Measurements from ENCODE around the gene UNC80. TPM values are rescaled to one million over a fixed set of nuclear protein-coding genes. Genes with fewer than 3 reads are reported as not detected.

The UNC80 gene
- polyA plus RNA-seq, 1 of the 3 experiments (the other 2 are of a cell fraction), result 0.59 TPM

- Histone ChIP-seq H3K9me3 (no peaks in the 10 kb centered on the region), H3K4me3 (ENCODE audit: low read depth in 2 of 2, low read length in 1 of 2) (no peak overlapping the region), H3K9ac (no peak overlapping the region), H3K36me3 (replicated peaks in 1 of 2; ENCODE audit: control insufficient read depth in 1 of 2, insufficient read depth in 2 of 2, low read length in 1 of 2) (no peaks in the 10 kb centered on the region), H3K27me3 (ENCODE audit: insufficient read depth) (no peaks in the 10 kb centered on the region), H3K79me2 (ENCODE audit: insufficient read depth) (no peaks in the 10 kb centered on the region), H3K9me2 (no peaks in the 10 kb centered on the region), H3K4me2 (no peak overlapping the region), H2AFZ (ENCODE audit: low read depth) (no peak overlapping the region), H3K27ac (ENCODE audit: low read depth in 2 of 2, low read length in 1 of 2) (no peak overlapping the region), H4K20me1 (ENCODE audit: insufficient read depth) (no peaks in the 10 kb centered on the region), H3F3A (replicated peaks; ENCODE audit: insufficient read depth) (no peaks in the 10 kb centered on the region), H3K4me1 (ENCODE audit: control insufficient read depth in 1 of 2, insufficient read depth in 2 of 2, low read depth in 1 of 2, low read length in 1 of 2) (no peaks in the 10 kb centered on the region)
- POLR2A ChIA-PET, result no interaction called here
- DNase-seq, result no peak
- CTCF ChIA-PET, result interaction anchor here (1.3 to 1.9 kb wide), 3 partner anchors 12 to 222 kb away, joined by 3 to 5 read pairs (median 4); no protein-coding TSS in a partner anchor
- 18% methylated on average over 1 of the region's 1 CpG for WGBS (ENCODE audit: low lambda C conversion rate)
- TF ChIP-seq RFX5 (IDR thresholded peaks at IDR 0.05; ENCODE audit: low read length) (no peak), GABPA (IDR thresholded peaks at IDR 0.05; ENCODE audit: low read depth) (no peak)
Measured at GRCh38 chr2:209973328-209973727, 201.7 kb downstream of the UNC80 start.

- Histone ChIP-seq H3K9me3 (no peaks in the 10 kb centered on the region), H3K27ac (ENCODE audit: low read depth in 2 of 2, low read length in 1 of 2) (no peak overlapping the region), H3K4me1 (ENCODE audit: control insufficient read depth in 1 of 2, insufficient read depth in 2 of 2, low read depth in 1 of 2, low read length in 1 of 2) (no peaks in the 10 kb centered on the region), H3K36me3 (replicated peaks in 1 of 2; ENCODE audit: control insufficient read depth in 1 of 2, insufficient read depth in 2 of 2, low read length in 1 of 2) (no peaks in the 10 kb centered on the region), H3F3A (replicated peaks; ENCODE audit: insufficient read depth) (no peaks in the 10 kb centered on the region), H3K9me2 (no peaks in the 10 kb centered on the region), H3K4me3 (ENCODE audit: low read depth in 2 of 2, low read length in 1 of 2) (no peak overlapping the region), H3K4me2 (no peak overlapping the region), H3K9ac (no peak overlapping the region), H3K27me3 (ENCODE audit: insufficient read depth) (no peaks in the 10 kb centered on the region), H3K79me2 (ENCODE audit: insufficient read depth) (no peaks in the 10 kb centered on the region), H2AFZ (ENCODE audit: low read depth) (no peak overlapping the region), H4K20me1 (ENCODE audit: insufficient read depth) (no peaks in the 10 kb centered on the region)
- POLR2A ChIA-PET, result interaction anchor here (0.7 kb wide), 1 partner anchor 634 kb away, joined by 3 read pairs; no protein-coding TSS in a partner anchor
- TF ChIP-seq FOXM1 (IDR thresholded peaks at IDR 0.05; ENCODE audit: low read depth) (no peak), FOSL2 (IDR thresholded peaks at IDR 0.05; ENCODE audit: borderline replicate concordance, low read depth) (no peak), TEAD4 (IDR thresholded peaks at IDR 0.05; ENCODE audit: borderline replicate concordance, insufficient read depth) (no peak), GABPA (IDR thresholded peaks at IDR 0.05; ENCODE audit: low read depth) (no peak), JUND (IDR thresholded peaks at IDR 0.05) (no peak), RXRA (IDR thresholded peaks at IDR 0.05; ENCODE audit: borderline replicate concordance, low read depth) (no peak)
- DNase-seq, result no peak
- CTCF ChIA-PET, result interaction anchor here (1.5 to 2.1 kb wide), 3 partner anchors 14 to 224 kb away, joined by 4 to 9 read pairs (median 5); no protein-coding TSS in a partner anchor
- 29% methylated on average over 1 of the region's 1 CpG for WGBS (ENCODE audit: low lambda C conversion rate)
Measured at GRCh38 chr2:209974576-209974975, 202.9 kb downstream of the UNC80 start.

GRCh38 chr2:209976698-209977385 lies 205.2 kb downstream of the UNC80 start:
- DNase-seq, result no peak
- Histone ChIP-seq H3K79me2 (ENCODE audit: insufficient read depth) (no peaks in the 10 kb centered on the region), H2AFZ (ENCODE audit: low read depth) (no peak overlapping the region), H3K27me3 (ENCODE audit: insufficient read depth) (no peaks in the 10 kb centered on the region), H3K9me3 (no peaks in the 10 kb centered on the region), H3K27ac (ENCODE audit: low read depth in 2 of 2, low read length in 1 of 2) (no peak overlapping the region), H3K9ac (no peak overlapping the region), H3K36me3 (replicated peaks in 1 of 2; ENCODE audit: control insufficient read depth in 1 of 2, insufficient read depth in 2 of 2, low read length in 1 of 2) (no peaks in the 10 kb centered on the region), H4K20me1 (ENCODE audit: insufficient read depth) (no peaks in the 10 kb centered on the region), H3K9me2 (no peaks in the 10 kb centered on the region), H3K4me2 (no peak overlapping the region), H3K4me3 (ENCODE audit: low read depth in 2 of 2, low read length in 1 of 2) (no peak overlapping the region), H3K4me1 (ENCODE audit: control insufficient read depth in 1 of 2, insufficient read depth in 2 of 2, low read depth in 1 of 2, low read length in 1 of 2) (no peaks in the 10 kb centered on the region), H3F3A (replicated peaks; ENCODE audit: insufficient read depth) (no peaks in the 10 kb centered on the region)
- WGBS (ENCODE audit: low lambda C conversion rate), result 68% methylated on average over 9 of the region's 9 CpGs
- ChIA-PET POLR2A (no interaction called here), CTCF (interaction anchor here (0.8 to 3.1 kb wide), 16 partner anchors 10 to 553 kb away, joined by 3 to 30 read pairs (median 5); partner anchors contain the start of gene MAP2)
- TF ChIP-seq NFIC (IDR thresholded peaks at IDR 0.05; ENCODE audit: borderline replicate concordance), result no peak
- no peak for TF ChIP-seq JUND (IDR thresholded peaks at IDR 0.05)
- no peak for TF ChIP-seq MXI1 (IDR thresholded peaks at IDR 0.05; ENCODE audit: low read depth, low read length)
- TF ChIP-seq USF1 (IDR thresholded peaks at IDR 0.05; ENCODE audit: borderline replicate concordance, low read depth), result no peak
